ENCODE results near the gene PTDSS2. TPM values are rescaled to one million over a fixed set of nuclear protein-coding genes. Genes with fewer than 3 reads are reported as not detected.

PTDSS2 gene
- total and polyA plus RNA-seq, 10 of the 15 experiments (the other 5 are each of a cell fraction or from before 2014, with no cell fraction given), result 0.39 to 21.1 (median 10.8) TPM

- TF ChIP-seq REST (IDR thresholded peaks at IDR 0.05; ENCODE audit: low read depth, low read length) (no peak), PKNOX1 (IDR thresholded peaks at IDR 0.05) (no peak), GABPA (IDR thresholded peaks at IDR 0.05; ENCODE audit: low read depth) (no peak), MTA2 (IDR thresholded peaks at IDR 0.05; ENCODE audit: low read depth) (no peak), PML (IDR thresholded peaks at IDR 0.05; ENCODE audit: low read length) (no peak), POLR2A (IDR thresholded peaks at IDR 0.05; ENCODE audit: low read depth, low read length) (peak; percentile 64; the same call in 1 of the 2 replicates), E2F8 (IDR thresholded peaks at IDR 0.05; ENCODE audit: low read depth, partially characterized antibody) (no peak), ZNF592 (IDR thresholded peaks at IDR 0.05) (no peak), SUZ12 (IDR thresholded peaks at IDR 0.05; ENCODE audit: unreplicated experiment) (no peak), HSF1 (IDR thresholded peaks at IDR 0.05; ENCODE audit: low read depth, low read length) (no peak), FOXM1 (IDR thresholded peaks at IDR 0.05; ENCODE audit: low read depth, low read length) (no peak), HDAC6 (IDR thresholded peaks at IDR 0.05; ENCODE audit: unreplicated experiment) (no peak), SPI1 (IDR thresholded peaks at IDR 0.05; ENCODE audit: borderline replicate concordance, insufficient read depth, low read depth, low read length) (no peak), BMI1 (IDR thresholded peaks at IDR 0.05; ENCODE audit: borderline replicate concordance) (no peak), ATF7 (IDR thresholded peaks at IDR 0.05; ENCODE audit: low read depth) (no peak), RCOR1 (conservative IDR thresholded peaks at IDR 0.05; ENCODE audit: low read depth, low read length) (no peak)
Measured at GRCh38 chr11:406796-407650, 43.1 kb upstream of the PTDSS2 start (continued).

All from GM12878 (cell line).